Tibial nerve (tissue), 3 donors: ENCODE results near the gene GRM1.

ENCODE experiments used
- POLR2A ChIP-seq, 2 donors: fragments of 450-650 bp; IDR thresholded peaks; one replicate each; pipeline ENCODE4 v1.6.1; 2017; ENCODE audit warnings: antibody characterized with exemption in 2 of 2, mild to moderate bottlenecking in 2 of 2, moderate library complexity in 2 of 2
- TF ChIP-seq, protein P1 (sequence below), 5 experiments: fragments of 200-600 bp in 3 of 5; fragments of 450-650 bp in 2 of 5; sonication (generic) in 3 of 5; IDR thresholded peaks; one replicate each; pipeline ENCODE4 v1.5.1; 2016 to 2019; ENCODE audit warnings: antibody characterized with exemption in 5 of 5, mild to moderate bottlenecking in 3 of 5, moderate library complexity in 2 of 5

DNA sequence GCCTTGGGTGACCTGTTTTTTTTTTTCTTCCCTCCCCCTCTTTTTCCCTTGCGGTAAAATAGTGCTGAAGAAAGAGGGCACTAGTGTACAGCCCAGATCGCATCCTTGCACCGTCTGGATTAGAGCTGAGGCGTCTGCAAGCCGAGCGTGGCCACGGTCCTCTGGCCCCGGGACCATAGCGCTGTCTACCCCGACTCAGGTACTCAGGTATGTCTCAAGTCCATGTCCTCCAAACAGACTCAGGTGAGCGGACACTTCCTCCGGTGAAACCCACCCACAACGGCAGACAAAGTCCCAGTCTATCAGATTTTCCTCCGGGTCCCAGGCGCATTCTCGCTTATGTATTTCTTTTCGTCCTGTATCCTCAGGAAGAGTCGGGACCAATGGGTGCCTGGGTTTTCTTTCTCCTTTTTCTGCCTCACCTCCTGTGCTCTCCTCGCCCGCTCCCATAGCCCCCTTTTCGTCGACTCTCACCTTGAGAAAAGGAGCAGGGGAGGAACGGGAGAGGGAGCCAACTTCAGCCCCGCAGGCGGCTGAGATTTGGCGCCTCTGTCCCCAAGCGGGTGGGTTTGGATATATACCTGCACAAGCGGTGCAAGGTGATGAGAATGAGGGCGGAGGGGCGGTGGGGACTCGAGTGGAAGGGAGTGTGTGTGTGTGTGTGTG, 1.1 kb upstream of the GRM1 start:
- TF ChIP-seq, protein P1, sequence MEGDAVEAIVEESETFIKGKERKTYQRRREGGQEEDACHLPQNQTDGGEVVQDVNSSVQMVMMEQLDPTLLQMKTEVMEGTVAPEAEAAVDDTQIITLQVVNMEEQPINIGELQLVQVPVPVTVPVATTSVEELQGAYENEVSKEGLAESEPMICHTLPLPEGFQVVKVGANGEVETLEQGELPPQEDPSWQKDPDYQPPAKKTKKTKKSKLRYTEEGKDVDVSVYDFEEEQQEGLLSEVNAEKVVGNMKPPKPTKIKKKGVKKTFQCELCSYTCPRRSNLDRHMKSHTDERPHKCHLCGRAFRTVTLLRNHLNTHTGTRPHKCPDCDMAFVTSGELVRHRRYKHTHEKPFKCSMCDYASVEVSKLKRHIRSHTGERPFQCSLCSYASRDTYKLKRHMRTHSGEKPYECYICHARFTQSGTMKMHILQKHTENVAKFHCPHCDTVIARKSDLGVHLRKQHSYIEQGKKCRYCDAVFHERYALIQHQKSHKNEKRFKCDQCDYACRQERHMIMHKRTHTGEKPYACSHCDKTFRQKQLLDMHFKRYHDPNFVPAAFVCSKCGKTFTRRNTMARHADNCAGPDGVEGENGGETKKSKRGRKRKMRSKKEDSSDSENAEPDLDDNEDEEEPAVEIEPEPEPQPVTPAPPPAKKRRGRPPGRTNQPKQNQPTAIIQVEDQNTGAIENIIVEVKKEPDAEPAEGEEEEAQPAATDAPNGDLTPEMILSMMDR (IDR thresholded peaks at IDR 0.05) = no peak
- TF ChIP-seq POLR2A (IDR thresholded peaks at IDR 0.05) = no peak
